GM19455 (cell line): ENCODE results near the gene TOLLIP.
"Not testable (repeated sequence)": the region's sequence is repeated elsewhere in the genome, so short reads cannot be mapped to it uniquely, and the experiment has no call there.

Experiments used
- ATAC-seq: cut with Tn5 transposase; IDR thresholded peaks from one replicate; pipeline ENCODE4 v1.9.1; 2021; ENCODE audit not compliant: unreplicated experiment

The TOLLIP gene

DNA sequence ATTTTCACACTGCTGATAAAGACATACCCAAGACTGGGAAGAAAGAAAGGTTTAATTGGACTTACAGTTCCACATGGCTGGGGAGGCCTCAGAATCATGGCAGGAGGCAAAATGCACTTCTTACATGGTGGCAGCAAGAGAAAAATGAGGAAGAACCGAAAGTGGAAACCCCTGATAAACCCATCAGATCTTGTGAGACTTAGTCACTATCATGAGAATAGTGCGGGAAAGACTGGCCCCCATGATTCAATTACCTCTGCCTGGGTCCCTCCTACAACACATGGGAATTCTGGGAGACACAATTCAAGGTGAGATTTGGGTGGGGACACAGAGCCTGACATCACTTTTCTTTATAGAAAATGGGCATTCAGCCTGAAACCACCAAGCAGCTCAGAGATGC, 42.5 kb downstream of the TOLLIP start:
- not testable (repeated sequence) for ATAC-seq

DNA sequence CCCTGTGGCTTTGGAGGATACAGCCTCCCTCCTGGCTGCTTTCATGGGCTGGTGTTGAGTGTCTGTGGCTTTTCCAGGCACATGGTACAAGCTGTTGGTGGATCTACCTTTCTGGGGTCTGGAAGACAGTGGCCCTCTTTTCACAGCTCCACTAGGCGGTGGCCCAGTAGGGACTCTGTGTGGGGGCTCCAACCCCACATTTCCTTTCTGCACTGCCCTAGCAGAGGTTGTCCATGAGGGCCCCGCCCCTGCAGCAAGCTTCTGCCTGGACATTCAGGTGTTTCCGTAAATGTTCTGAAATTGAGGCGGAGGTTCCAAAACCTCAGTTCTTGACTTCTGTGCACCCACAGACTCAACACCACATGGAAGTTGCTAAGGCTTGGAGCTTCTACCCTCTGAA, 44.0 kb downstream of the TOLLIP start:
- ATAC-seq = not testable (repeated sequence)

DNA sequence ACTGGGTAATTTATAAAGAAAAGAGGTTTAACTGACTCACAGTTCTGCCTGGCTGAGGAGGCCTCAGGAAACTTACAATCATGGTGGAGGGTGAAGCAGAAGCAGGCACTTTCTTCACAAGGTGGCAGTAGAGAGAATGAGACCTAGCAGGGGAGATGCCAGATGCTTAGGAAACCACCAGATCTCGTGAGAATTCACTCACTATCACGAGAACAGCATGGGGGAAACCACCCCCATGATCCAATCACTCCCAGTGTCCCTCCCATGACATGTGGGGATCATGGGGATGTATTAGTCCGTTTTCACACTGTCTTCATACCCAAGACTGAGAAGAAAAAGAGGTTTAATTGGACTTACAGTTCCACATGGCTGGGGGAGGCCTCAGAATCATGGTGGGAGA, 45.0 kb downstream of the TOLLIP start:
- ATAC-seq = not testable (repeated sequence)

DNA sequence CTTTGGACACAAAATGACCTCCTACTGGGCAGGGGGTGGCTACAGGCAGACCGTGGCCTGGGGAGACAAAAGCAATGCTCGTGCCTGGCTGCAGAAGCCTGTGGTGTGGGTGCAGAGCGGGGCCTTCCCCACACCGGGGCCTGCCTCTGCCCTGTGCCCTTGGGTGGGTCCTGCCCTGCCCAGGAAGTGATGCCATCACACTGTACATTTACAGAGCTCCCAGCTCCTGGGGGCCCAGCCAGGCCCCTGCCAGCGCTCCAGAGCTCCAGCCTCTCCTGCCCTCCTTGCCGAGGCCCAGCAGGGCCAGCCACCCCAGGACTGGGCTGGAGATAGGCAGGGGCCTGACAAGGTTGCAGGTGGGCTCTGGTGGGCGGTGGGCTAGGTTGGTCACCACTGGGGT, 46.4 kb downstream of the TOLLIP start:
- ATAC-seq = no peak

DNA sequence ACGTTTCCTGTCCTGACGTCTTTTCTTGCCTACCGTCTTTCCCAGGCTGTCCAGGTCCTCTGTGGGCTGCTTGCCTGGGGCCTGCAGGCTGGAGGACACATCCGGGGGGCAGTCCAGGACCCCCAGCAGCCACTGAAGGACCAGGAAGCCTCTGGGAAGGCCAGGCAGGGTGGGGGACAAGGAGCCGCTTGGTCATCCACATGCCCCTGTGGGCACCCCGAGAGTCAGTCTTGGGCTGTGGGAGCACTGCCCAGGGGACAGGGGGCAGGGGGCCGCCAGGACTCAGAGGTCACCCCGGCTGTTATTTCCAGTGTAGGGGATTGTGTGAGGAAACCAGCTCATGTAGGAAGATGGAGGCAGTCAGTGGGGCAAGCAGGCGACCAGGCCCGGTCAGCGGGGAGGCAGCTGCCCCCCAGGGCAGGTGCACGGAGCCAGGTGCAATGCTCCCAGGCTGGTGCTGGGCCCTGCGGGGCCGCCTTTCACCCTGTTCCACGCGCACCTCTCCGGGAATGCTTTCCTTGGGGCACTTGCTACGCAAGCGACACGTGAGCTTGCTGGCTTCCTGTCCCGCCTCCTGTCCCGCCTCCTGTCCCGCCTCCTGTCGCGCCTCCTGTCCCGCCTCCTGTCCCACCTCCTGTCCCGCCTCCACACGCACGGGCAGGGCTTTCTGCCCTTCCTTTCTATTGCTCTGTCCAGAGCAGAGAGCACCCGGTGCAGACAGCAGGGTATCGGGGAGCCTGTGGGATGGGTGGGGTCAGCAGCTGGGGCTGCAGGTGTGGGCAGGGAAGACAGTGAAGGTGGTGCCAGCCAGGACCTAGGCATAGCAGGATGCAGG, 47.0 kb downstream of the TOLLIP start:
- peak; percentile 79 for ATAC-seq

DNA sequence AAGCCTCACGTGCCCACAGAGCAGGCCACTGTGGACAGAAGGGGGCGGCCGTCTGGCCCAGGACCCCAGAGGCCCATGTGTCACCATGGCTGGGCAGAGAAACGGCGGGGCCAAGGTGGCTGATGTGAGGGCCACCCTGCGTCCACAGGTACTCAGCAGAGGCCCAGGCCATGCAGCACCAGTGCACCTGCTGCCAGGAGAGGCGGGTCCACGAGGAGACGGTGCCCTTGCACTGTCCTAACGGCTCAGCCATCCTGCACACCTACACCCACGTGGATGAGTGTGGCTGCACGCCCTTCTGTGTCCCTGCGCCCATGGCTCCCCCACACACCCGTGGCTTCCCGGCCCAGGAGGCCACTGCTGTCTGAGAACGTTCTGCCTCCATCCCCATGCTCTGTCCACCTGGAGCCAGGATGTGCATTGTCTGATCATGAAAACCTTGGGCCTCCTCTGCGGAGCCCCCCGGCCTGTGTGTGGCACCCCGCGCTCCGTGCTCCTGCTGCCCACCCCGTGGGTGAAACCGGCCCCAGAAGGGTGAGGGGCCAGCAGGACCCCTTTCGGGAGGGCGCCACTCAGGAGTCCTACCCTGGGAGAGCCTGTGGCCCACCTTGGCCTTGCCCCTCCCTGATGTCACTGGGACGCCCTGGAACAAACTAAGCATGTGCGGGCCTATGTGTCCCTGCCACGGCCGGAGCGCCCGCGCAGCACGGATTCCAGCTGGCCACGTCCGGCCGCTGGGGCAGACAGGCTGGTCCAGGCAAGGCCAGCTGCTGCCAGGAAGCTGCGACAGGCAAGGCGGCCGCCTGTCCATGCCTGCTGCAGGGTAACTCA, 48.0 kb downstream of the TOLLIP start:
- no peak for ATAC-seq

DNA sequence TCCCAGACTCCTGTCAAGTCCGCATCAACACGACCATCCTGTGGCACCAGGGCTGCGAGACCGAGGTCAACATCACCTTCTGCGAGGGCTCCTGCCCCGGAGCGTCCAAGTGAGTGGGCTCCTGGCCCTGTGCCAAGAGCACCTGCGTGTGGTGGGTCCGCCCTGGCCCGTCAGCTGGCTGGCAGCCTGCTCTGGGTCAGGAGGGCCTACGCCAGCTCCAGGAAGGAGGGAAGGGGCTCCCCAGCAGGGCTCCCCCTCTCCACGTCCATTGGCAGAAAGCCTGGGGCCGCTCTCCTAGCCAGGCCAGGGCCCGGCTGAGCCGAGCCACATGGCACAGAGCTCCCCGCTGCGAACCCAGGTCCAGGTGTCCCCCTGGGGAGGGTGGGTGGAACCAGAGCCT, 48.8 kb downstream of the TOLLIP start:
- ATAC-seq = no peak

DNA sequence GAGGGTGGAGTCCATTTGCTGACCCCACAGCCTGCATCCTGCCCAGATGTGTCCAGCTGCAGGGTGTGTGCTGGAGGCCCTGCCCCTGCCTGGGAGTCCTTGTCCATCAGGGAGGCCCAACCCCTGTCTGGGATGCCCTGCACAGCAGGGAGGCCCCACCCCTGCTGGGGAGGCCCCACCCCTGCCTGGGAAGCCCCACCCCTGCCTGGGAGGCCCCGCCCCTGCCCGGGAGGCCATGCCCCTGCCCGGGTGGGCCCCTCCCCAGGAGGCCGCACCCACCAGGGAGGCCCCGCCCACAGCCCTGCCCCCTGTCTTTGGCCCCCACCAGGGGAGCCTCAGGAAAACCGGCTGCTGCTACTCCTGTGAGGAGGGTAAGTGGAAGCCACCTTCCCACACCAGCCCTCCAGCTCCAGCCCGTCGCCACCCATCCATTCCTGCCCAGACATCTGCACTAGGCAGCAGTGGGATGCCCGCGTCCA, 49.4 kb downstream of the TOLLIP start:
- ATAC-seq = no peak

DNA sequence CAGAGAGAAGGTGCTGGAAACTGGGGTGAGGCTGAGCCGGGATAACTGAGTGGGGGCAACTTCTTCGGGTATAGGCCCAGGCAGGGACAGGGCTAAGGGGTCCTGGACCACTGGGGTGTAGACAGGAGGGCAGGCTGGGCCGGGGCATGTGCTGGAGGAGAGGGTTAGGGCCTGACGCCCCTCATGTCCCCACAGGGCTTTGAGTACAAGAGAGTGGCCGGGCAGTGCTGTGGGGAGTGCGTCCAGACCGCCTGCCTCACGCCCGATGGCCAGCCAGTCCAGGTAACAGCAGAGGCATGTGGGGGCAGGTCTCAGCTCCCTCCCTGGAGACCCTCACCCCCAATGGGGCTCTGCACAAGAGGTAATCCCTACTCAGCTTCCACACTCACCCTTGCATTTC, 49.9 kb downstream of the TOLLIP start:
- no peak for ATAC-seq

DNA sequence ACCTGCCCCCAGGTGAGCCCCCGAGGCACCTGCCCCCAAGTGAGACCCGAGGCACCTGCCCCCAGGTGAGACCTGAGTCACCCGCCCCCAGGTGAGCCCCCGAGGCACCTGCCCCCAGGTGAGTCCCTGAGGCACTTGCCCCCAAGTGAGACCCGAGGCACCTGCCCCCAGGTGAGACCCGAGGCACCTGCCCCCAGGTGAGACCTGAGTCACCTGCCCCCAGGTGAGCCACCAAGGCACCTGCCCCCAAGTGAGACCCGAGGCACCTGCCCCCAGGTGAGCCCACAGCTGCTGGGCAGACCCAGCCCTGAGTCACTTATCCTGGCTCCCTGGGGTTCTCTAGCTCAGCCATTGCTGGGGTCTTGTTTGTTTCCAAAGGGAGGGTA, 50.4 kb downstream of the TOLLIP start:
- no peak for ATAC-seq

DNA sequence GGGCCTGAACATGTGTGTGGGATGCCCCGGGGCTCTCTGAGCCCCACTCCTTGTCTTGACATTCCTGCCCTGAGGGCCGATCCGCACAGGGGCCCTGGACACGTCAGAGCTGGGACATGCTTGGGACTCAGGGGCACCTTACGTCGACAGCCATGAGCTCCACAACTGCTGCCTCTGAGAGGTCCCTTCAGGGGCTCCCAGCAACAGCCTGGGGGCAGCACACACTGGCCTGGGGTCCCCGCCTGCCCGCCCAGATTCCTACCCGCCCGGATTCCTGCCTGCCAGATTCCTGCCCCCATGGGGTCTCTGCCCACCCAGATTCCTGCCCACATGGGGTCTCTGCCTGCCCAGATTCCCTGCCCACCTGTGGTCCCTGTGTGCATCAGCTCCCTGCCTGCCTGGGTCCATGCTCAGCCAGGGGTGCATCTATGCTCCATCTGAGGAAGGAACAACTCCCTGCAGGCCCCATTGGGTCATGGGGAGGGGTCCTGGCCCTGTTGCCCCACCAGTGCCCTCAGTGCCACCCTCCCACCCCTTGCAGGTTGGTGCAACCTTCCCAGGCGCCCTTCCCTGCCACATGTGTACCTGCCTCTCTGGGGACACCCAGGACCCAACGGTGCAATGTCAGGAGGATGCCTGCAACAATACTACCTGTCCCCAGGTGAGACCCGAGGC, 50.9 kb downstream of the TOLLIP start:
- no peak for ATAC-seq

DNA sequence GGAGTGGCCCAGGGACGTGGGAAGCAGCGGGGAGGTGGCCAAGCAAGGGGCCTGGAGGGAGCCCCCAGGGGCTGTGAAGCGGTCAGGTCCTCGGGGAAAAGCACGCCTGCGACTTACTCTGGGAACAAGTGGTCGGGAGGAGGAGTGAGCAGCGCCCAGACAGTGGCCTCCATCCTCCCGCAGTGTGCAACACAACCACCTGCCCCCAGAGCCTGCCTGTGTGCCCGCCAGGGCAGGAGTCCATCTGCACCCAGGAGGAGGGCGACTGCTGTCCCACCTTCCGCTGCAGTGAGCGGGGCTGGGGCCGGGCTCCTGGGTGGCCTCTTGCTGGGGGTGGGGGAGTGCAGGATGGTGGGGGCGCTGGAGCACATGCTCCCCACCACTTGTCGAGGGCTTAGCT, 51.5 kb downstream of the TOLLIP start:
- no peak for ATAC-seq

DNA sequence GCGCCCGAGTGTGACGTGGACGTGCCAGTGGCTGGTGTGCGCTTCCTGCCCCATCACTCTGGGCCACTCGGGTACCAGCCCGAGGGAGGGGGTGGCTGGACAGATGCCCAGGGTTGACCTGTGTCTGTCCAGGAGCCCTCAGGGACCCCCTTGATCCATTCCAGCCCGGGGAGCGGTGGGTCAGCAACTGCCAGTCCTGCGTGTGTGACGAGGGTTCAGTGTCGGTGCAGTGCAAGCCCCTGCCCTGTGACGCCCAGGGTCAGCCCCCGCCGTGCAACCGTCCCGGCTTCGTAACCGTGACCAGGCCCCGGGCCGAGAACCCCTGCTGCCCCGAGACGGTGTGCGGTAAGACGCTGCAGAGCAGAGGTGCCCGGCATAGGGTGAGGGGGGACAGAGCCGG, 52.1 kb downstream of the TOLLIP start:
- no peak for ATAC-seq

DNA sequence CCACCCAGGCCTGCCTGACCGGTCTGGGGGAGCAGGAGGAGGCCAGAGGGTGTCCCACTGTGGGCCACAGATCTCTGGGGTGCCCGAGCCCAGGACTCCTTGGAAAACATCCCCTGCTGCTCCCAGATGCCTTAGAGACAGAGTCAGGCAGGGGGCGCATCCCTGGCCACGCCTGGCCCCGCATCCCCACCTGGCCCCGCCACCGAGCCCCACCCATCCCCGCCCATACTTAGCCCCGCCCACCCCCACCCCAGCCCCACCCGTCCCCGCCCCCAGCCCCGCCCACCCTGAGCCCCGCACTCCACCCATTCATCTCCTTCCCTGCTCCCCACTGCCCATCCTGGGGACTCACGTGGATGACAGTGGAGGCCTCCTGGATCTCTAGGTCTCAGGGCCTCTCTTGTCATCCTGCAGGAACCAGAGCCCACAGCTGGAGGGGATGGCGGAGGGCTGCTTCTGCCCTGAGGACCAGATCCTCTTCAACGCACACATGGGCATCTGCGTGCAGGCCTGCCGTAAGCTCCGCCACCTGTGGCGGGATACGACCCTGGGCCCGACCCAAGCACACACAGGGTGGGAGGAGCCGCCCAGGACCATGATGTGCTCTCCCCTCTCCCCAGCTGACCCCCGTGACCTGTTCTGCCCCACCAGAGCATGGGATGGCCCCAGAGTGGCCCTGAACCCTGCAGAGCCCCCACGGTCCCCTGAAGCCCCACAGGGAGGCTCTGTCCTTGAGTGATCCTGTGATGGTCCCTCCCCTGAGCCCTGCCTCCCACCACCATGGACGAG, 53.0 kb downstream of the TOLLIP start:
- ATAC-seq = no peak

DNA sequence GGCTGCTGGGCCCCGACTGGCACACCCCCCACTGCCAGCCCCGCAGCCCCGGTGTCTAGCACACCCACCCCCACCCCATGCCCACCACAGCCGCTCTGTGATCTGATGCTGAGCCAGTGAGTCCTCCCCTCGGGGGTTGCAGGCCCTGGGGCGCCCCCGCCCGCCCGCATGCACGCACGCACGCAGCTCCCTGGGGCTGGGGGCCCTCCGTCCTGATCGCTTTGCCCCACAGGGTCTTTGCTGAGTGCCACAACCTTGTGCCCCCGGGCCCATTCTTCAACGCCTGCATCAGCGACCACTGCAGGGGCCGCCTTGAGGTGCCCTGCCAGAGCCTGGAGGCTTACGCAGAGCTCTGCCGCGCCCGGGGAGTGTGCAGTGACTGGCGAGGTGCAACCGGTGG, 54.3 kb downstream of the TOLLIP start:
- ATAC-seq = no peak

DNA sequence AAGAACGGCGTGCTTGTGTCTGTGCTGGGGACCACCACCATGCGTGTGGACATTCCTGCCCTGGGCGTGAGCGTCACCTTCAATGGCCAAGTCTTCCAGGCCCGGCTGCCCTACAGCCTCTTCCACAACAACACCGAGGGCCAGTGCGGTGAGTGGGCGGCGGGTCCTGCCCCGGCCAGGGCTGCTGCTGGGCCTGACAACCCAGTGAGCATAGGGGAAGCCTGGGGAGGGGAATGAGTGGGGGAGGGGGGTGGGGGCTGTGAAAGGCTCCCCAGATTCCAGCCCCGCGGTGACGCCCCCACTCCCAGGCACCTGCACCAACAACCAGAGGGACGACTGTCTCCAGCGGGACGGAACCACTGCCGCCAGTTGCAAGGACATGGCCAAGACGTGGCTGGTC, 54.7 kb downstream of the TOLLIP start:
- ATAC-seq = no peak

DNA sequence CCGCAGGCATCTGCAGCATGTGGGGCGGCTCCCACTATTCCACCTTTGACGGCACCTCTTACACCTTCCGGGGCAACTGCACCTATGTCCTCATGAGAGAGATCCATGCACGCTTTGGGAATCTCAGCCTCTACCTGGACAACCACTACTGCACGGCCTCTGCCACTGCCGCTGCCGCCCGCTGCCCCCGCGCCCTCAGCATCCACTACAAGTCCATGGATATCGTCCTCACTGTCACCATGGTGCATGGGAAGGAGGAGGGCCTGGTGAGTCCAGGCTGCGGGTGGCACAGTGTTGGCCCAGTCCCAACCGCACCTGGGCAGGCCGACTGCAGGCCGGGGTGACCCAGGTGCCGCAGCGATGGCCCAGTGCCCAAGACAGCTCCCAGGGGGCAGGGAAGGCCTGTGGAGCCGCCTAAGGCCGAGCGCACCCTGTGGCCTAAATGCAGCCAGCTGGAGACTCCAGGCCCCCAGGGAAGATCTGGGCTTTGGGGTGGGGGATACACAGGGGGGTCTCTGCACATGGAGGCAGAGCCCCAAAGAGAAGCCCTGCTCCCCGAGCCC, 55.3 kb downstream of the TOLLIP start:
- ATAC-seq = no peak

DNA sequence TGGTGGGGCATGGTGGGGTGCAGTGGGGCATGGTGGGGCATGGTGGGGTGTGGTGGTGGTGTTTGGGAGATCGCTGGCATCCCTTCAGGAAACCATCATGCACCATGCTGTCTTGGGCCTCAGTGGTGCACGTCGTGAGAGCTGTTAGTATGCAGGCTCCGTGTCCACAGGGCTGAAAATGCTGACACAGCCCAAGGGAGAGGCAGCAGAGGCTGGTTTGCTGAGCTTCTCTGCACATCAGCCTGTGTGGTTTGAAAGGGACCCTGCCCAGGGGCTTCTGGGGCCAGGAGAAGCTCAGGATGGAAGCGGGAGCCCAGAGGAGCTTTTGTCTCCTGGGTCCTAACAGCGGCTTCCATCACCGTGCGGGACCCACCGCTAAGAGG, 56.3 kb downstream of the TOLLIP start:
- no peak for ATAC-seq

DNA sequence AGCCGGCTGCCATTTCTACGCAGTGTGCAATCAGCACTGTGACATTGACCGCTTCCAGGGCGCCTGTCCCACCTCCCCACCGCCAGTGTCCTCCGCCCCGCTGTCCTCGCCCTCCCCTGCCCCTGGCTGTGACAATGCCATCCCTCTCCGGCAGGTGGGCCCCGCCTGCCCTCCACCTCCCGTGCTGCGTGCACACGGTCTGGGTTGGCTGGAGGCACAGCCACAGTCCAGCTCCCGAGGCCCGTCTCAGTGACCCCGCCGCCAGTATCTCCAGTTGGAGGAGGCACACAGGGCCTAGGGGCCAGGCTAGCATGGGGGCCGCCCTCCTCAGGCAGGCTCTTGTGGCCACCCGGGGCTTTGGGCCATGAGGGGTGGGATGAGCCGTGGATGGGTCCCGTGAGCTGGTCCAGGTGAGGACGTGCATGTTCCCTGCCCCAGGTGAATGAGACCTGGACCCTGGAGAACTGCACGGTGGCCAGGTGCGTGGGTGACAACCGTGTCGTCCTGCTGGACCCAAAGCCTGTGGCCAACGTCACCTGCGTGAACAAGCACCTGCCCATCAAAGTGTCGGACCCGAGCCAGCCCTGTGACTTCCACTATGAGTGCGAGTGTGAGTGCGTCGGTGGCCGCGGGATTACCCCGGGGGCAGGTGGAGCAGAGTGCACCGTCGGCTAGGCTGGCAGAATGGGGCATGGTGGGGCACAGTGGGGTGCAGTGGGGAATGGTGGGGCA, 56.9 kb downstream of the TOLLIP start:
- no peak for ATAC-seq

DNA sequence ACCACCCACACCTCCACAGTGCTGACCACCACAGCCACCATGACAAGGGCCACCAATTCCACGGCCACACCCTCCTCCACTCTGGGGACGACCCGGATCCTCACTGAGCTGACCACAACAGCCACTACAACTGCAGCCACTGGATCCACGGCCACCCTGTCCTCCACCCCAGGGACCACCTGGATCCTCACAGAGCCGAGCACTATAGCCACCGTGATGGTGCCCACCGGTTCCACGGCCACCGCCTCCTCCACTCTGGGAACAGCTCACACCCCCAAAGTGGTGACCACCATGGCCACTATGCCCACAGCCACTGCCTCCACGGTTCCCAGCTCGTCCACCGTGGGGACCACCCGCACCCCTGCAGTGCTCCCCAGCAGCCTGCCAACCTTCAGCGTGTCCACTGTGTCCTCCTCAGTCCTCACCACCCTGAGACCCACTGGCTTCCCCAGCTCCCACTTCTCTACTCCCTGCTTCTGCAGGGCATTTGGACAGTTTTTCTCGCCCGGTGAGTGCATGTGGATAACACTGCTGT, 58.1 kb downstream of the TOLLIP start:
- no peak for ATAC-seq
